ENCODE data around the gene PRDM2.

The PRDM2 gene

GRCh38 chr1:13869172-13869797 lies 169.3 kb downstream of the PRDM2 start:
- no peak for DNase-seq

DNA sequence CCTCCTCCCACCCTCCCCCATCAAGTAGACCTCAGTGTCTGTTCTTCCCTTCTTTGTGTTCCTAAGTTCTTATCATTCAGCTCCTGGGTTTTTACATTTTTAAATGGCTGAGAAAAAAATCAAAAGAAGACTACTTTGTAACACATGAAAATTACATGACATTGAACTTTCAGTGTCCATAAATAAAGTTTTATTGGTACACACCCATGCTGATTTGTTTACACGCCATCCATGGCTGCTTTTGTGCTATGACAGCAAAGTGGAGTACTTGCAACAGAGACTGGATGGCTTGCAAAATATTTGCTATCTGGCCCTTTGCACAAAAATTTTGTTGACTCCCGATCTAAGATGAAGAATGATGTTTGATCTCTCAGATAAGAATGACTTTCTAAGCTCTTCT lies 171.4 kb downstream of the PRDM2 start:
- DNase-seq, result no peak

- no peak for DNase-seq
Measured at GRCh38 chr1:13871886-13872285, 171.9 kb downstream of the PRDM2 start.

GRCh38 chr1:13873032-13873431 lies 173.0 kb downstream of the PRDM2 start:
- no peak for DNase-seq

Data from AML-193 (cell line).